HG03571 (cell line): ENCODE results near the gene WSCD2.

ENCODE experiments used
- ATAC-seq: cut with Tn5 transposase; IDR thresholded peaks from one replicate; pipeline ENCODE4 v1.9.1; 2021; ENCODE audit not compliant: unreplicated experiment

Gene WSCD2

DNA sequence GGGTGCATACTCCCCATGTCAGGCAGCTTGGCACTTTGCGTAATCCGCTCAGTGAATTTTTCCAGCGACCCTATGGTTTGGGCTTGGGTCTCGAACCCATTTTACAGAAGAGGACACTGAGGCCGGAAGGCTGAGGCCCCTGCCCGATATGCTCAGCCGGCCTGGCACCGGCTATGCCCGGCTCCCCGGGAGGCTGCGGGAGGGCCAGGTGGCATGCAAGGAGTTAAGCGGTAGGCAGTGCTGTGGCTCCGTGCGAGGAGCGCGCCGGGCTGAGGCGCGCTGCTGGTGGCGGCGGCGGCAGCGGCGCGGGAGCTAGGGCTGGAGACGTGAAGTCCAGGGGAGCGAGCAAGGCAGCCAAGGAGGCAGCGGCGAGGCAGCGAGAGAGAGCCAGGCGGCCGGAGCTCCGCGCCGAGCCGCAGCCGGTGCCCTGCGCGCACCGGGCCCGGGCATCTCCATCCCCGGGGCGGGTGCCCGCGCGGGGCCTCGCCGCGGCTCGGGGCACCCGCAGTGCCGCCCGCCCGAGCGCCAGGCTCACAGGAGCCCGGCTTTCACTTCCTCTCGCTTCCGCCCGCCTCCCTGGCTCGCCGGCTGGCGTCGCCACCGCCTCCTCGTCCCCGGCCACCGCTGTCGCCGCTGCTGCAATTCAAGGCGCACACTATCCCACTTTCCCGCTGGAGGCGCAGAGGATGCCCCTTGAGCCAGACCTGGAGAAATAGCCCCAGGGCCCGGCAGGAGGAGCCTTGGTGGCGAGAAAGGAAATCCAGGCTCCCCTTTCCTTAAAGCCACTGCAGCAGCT lies at the start of gene WSCD2:
Gene WSCD2 (plus strand): TSS at position 272 of the 796 bp plus-strand sequence. CDS start 66,545 bp downstream, outside the sequence.
- ATAC-seq: no peak

DNA sequence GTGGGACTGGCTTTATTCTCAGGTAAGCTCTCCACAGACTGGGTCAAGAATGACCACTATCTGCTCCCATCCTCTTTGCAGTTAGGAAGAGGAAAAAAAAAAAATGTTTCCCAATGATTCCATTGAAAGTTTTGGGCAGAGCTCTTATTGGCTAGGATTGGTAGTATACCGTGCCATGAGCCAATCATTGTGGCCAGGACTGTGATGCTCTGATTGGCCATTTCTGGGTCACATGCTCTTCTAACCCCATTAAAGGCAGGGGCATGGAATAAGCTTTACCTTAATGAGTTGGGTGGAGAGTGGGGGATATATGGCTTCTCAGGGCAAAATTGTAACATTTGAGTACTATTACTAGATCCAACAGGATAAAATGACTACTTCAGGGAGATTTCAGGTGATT lies 49.4 kb upstream of the WSCD2 start:
- no peak for ATAC-seq

DNA sequence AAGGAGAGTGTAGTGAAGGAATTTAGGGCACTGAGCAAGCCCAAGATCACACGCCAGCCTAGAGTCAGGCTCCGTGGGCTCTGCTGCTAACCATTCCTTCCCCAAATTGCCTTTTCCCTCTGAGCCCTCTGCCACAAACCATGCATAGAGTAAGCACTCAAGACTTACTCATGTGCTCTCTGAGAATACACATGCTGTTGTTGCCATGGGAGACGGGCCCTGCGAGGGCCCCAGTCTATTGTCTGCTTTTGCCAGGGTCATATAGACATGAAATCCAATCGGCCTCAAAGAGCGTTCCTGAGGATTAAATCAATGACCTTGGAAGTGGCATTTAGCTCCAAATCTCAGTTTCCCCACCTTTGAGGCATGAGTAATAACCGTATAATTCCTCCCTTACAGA lies 48.7 kb upstream of the WSCD2 start:
- no peak for ATAC-seq

DNA sequence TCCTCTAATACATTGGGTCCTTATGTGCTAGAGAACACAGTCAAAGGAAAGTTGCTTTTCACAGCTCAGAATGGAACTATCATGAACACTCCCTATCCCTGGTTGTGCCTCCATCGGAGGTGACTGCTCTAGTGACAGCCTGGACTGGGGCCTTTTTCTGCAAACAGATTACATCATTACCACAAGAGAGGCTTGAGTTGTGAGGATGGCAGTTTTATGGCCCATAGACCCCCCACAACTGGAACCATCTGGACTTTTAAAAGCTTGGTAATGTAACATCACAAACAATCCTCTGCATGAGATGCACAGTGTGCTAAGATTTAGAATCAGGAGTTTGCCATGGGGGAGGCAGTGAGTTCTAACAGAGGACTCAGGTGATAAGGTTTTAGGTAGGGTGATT lies 46.6 kb upstream of the WSCD2 start:
- no peak for ATAC-seq

DNA sequence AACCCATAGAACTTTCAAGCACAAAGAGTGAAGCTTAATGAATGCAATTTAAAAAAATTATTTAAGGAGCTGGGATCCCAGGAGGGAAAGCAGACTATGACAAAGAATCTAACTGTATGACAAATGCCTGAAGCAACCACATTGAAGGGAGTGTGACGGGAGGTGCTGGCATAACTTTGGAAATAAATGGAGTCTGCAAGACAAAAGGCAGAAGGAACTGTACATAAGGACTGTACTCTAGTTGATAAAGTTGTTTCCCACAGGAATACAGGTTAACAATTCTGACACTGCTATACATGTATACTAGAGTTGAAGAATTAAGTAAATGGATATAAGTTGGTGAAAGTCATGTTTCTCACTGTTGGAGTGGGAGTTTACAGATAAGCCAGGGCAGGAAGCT lies 41.2 kb upstream of the WSCD2 start:
- no peak for ATAC-seq

DNA sequence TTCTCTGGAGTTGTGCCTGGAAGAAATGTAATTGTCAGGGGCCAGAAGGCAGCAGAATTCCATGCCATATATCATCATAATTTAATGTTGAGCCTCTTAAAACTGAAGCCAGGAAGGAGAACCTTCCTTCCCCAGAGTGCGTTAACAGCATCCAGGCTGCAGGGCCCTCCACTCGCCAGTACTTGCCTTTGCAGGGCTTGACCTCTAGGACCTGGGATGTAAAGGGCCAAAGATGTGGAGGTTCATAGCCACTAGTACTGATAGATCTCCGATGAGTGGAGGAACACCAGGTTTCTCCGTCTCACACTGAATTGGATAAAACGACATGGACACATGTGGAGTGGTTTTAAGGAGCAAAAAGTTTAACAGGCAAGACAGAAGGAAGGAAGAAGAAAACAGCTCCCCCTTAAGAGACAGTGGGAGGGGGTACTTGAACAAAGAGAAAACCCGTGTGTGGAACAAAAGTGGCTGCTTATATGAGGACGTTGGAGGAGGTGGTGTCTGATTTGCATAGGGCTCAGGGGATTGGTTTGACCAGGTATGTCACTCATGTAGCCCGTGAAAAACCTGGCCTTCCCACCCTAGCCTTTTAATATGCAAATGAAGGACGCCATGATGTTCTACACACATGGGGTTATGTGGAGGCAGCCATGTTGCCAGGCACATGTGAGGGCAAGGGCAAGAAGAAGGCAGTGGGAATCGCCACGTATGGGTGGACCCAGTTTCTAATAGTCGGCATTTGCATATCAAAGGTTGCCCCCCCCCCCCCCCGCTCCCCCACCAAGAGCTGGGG lies 38.8 kb upstream of the WSCD2 start:
- no peak for ATAC-seq

DNA sequence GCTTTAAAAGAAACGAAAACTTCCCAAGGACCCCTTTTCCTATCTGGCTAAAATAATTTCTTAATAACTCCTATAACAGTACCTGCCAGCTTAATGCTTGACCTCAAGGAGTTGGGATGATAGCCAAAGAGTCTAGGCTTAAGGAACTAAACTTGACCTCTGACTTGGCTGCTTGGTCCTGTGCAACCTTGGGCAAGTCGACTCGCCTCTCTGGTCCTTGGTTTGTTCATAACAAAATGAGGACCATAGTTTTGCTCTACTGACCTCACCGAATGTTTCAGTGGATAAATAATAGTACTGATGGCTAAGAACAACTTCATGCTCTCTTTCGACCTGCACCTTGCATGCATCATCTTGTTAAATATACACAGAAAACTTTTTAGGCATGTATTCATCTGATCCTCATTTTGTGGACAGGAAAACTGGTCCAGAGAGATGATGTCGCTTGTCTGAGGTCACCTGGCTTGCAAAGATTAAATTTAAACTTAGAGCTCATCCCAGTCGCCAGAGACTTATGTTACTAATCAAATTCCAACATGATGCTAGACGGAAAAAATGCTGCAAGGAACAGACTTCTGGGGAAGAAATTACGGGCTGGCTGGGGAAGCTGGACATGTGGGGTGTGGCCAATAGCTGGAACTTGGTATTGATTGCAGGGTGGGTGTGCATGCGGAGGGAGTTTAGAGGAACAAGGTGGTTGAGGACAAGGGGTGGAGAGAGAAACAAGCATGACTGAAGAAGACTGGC lies 38.0 kb upstream of the WSCD2 start:
- no peak for ATAC-seq

DNA sequence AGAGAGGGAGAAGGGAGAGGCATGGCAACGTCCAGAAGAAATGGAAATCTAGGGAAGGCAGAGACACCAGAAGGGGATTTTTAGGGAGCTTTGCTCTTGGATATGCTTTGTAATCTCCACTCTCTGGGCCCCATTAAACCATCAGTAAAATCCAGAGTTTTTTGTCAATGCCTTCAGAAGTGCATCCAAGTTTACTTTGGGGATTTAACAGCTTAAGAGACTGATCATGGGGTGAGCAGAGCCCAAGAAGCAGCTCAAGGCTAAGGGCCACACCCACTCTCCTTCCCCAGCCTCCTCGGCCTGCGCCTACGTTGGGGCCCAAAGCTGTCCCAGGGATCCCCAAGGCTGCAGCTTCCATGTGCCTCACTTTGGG lies 37.4 kb upstream of the WSCD2 start:
- ATAC-seq: no peak

DNA sequence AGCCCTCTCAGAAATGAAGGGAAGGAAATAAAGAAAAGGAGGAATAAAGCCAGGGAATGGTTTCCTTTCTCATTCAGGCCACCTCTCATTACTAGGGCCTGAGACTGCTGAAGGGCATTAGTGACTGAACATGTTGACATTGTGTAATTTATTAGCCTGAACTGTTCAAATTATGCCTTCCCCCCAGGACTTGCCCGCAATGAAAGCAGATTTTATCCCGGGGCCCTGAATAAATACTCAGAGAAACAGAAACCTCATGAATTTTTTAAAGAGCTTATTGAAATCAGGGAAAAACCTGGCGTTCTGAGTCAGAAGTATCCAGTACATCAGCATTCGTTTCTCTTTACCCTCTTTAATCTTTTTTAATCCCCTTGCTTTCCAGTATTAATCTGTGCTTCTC lies 35.9 kb upstream of the WSCD2 start:
- no peak for ATAC-seq

DNA sequence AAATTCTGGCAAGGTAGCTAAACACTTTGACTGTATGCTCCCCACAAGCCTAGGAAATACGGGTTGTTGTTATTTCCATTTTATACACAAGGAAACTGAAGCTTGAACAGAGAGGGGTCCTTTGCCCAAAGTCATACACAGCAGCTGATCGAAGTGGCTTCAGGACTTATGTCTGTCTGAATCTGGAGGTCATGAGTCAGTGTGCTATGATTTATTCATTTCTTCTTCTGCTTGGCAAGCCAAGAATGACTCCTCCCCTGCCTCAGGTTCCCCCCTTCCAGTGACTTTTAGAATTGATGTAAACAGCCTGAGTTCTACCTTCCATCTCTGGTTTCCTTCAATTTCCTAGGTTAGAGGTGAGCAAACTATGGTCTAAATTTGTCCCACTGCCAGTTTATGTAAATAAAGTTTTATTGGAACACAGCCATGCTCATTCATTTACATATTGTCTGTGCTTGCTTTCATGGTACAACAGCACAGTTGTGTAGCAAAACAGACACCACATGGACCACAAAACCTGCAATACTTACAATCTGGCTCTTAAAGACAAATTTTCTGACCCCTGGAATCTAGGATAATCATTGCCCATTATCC lies 34.9 kb upstream of the WSCD2 start:
- no peak for ATAC-seq

DNA sequence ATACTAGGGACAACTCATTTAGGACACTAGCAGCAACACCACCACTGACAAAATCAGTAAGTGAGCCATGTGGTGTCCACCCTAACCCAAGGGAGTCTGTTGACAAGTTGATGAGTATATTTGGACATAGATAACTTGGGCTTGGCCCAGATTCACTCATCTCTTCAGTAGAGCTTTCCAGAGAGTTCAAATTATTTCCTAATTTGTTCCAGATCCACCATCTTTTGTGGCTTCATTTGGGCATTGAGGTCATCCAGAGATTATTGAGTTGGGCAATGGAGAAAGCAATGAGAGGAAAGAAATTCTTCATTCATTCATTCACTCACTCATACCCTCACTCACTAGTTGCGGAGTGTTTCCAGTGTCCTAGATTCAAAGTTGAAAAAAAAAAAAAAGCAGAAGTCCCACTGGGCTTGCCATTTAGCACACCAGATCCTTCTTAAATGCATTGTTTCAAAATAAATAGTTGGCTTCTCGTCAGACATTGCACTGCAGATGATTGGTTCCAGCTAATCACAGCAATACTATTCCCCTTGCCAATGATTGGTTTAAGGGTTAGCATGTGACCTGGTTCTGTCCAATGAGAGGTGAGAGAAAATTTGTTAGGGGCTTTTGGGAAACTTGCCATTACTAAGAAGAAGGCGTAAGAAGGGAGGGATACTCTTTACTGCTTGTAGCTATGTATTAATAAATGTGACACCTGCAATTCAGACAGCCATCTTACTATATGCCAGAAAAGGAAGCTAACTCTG lies 31.8 kb upstream of the WSCD2 start:
- no peak for ATAC-seq

DNA sequence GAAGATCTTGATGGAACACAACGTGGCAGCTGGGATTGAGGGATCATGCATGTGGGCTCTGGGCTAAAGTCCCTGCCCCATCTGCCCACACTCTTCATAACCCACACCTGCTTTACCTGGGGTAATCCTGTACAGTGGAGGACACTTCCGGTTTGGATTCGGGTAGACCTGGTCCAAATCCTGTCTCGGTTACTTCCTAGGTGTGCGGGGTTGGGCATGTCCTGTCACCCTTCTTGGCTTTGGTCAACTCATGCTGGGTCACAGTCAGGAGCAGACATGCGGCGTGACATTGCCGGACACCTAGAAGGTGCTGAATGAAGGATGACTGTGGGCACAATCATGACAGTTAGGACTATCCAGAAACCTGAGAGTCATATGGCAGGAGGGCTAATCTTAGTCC lies 30.7 kb upstream of the WSCD2 start:
- no peak for ATAC-seq

DNA sequence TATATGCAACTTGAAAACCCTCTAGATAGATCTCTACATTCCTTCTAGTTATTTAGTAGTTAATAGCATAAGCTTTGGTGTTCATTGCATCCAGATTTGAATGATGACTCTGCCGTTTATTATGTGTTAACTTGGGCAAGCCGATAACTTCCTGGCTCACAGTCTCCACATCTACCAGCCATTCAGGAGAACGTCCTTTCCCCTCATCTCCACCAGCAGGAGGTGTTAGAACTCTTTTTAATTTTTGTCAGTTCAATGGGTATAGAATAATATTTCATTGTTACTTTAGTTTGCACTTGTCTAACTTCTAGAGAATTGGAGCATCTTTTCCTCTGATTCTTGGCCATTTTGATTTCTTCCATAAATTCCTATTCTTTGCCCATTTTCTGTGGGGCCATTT lies 30.0 kb upstream of the WSCD2 start:
- no peak for ATAC-seq

DNA sequence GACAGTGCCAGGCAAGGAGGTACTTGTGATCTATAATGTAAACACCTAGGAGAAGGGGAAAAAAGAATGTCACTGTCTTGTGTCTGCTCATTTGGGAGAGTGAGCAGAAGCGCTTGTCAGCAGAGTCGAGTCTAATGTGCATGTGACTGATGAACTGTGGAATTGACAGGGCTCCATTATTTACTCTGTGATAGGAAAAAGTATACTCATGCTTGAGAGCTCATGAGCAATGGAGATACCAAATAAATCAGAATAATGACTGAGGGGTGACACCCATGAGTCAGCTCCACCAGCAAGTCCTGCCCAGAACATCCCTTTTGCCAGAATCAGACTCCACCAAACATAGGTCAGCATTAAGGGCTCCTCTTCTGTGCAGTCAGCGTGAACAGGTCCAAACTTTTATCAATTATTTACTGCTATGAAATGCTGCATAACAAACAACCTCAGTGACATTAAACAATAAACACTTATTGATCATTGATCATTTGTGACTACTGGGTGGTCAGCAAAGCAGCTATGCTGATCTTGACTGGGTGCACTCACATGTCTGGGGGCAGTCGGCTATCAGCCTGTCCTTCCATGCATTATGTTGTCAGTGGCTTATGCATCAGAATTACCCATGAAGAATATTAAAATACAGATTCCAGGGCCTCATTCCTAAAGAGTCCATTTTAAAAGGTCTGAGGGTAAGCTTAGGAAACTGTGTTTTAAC lies 29.2 kb upstream of the WSCD2 start:
- no peak for ATAC-seq

DNA sequence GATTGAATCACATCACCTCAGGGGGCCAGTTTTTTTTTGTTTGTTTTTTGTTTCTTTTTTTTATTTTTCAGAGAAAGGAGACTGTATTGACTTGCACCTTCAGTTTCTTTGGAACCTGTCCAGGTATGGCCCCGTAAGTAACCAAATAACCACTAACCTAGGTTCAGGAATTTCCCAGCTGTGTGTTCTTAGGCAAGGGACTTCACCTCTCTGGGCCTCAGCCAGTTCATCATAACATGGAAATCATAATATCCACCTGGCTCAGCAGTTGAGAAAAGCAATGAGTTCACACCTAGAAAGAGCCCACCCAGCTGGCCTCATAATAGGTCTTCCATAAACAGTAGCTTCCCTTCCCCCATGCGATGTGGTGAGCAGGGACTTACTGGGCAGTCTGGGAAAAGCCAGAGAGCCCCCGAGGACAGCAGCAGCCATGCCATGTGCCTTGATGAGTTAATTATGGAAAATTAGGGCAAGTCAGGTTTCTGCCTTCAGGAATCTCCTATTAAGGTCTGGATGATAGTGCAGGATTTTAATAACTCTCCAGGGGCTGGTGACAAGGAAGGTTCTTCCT lies 27.4 kb upstream of the WSCD2 start:
- ATAC-seq: no peak

DNA sequence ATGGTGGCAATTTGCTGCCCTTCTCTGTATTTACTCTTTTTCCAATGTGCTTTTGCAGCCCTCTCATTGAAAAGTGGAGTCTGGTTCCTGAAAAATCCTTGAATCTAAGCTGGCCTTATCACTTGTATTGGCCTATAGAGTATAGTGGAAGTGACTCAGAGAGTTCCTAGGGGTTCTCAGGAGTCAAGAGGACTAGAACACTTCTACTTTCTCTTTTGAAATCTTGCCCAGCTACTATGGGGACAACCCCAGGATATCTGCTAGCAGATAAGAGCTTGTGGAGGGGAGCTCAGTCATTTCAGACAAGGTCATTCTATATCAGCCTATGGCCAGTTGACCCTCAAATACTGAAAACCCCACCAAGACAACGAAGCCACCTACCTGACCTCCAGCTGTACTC lies 26.7 kb upstream of the WSCD2 start:
- ATAC-seq: no peak

DNA sequence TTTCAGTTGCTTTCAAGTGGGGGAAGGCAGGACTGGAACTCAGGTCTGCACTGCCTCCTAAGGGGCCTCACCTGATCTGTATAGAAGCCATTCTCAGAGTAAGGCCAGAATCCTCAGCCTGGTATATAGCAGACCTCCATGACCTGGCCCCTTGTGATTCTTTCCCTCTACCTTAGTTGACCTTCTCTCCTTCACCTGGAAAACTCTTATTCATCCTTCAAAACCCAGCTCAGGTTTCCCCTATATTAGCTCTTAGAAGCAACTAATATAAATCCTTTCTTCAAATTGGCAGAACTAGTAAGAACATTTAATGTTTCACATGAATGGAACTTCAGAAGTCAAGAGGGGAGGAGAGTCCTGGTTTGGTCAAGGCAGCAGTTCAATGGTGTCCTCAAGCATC lies 26.0 kb upstream of the WSCD2 start:
- no peak for ATAC-seq

DNA sequence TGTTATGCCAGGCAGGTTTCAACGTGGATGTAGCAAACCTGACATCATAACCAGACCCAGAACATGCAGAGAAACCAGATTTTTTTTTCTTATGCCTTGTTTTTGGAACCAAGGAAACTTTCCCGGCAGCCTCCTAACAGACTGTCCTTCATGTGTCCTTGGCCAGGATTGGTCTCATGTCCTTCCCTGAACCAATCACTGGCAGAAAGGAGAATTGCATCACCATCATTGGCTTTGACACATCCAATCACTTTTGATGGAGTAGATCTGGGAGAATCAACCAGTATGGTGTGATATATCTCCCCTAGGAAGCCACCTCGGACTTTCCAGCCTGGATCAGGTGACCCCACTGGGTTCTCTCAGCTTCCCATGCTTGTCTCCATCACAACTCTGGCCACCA lies 25.6 kb upstream of the WSCD2 start:
- ATAC-seq: no peak

DNA sequence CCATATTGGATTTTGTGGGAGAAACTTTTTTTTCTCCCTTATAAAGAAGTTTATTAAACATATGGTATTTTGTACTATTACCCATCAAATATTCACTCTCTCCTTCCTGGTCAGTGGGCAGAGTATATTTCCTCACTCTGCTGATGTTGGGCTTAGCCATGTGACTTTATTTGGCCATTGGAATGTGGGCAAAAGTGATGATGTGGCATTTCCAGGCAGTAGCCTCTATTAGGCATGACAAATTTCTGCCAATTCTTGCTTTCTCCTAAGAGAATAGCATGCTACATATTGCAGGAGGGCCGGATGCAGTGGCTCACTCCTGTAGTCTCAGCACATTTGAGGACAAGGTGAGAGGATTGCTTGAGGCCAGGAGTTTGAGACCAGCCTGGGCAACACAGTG lies 24.4 kb upstream of the WSCD2 start:
- ATAC-seq: no peak

DNA sequence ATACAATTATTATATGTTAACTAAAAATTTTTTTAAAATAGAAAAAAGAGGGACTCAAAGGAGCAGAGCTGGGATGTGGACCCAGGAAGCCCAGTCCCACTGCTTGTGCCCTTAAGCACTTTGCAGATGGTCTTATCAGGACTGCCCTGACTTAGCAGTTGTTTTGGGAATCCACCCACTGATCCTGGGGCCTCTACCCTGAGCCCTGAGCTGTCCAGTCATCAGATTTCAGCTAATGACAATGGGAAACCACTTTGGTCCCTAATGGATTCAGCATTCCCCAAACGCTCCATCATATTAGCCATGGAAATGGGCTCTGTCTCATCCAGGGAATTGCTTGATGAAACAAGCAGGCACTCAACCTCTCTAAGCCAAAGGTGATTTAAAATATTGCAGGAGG lies 22.5 kb upstream of the WSCD2 start:
- no peak for ATAC-seq
